NCI-H1417 treated with DMSO at 0.1 percent for 48 hours (cell line): ENCODE data around the gene CYYR1.
"Not testable (repeated sequence)": the region's sequence is repeated elsewhere in the genome, so short reads cannot be mapped to it uniquely, and the experiment has no call there.

Experiments used
- DNase-seq: peaks from one replicate; lab custom pipeline; 2025; lab: John Stamatoyannopoulos, UW

CYYR1 gene

DNA sequence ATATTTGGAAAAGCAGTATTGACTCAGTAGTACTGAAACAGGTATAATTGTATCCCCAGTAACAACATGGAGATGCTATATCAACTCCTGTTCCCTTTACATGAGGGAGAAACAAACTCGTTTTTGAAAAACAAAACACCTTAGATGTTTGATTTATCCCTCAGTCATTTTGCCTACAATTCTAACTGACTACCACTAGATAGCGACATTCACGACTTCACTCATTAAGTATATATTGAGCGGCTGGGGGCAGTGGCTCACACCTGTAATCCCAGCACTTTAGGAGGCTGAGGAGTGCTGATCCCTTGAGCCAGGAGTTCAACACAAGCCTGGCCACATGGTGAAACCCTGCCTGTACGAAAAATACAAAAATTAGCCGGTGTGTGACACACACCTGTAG lies 83.3 kb downstream of the CYYR1 start:
- no peak for DNase-seq

DNA sequence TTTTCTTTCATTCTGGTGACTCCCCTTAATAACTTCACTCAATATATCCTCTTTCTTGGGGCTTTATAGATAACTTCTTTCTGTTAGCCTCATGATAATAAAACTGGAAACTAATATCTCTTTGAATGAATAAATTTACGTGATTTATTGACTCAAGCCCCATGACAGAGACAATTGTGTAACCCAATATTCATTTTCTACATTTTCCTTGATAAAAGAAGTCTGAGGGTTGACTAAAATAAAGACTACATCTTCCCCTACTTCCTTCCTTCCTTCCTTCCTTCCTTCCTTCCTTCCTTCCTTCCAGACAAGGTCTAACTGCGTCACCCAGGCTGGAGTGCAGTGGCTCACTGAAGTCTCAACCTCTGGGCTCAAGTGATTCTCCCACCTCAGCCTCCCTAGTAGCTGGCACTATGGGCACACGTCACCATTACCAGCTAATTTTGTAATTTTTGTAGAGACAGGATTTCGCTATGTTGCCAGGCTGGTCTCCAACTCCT lies 85.1 kb downstream of the CYYR1 start:
- no peak for DNase-seq

DNA sequence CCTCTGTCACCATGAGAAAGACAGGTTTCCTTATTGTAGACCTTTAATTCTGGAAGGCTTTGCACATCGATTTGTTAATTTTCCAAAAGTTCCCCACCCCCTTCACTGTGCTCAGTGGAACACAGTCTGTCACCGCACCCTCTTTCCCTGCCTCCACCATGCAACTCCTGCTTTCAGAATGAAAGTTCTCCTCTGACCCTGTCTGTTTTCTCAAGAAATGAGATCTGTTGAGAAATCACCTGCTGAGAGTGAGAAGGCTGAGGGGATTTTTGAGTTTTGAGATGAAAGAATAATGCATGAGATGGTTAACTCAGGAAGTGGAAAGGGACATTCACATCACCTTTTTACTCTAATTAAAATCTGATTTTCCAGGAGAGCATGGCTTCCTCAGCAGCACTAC lies 99.6 kb downstream of the CYYR1 start:
- no peak for DNase-seq

DNA sequence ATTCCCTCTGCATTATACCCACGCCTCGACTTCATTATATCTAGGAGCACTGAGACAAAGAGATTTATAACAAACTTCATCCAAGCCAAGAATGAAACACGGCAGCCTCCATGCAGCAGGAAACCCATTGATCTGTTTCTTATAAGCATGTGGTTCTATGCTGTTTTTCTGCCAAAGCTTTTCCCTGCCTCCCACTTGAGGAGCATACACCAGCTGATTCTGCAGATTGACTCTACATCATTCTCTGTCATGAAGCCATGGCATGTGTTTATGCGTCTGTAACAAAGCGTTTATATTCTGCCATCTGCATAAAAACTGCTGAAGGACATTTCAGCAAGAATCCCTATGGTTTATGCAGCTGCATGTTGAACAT lies 102.0 kb downstream of the CYYR1 start:
- no peak for DNase-seq

DNA sequence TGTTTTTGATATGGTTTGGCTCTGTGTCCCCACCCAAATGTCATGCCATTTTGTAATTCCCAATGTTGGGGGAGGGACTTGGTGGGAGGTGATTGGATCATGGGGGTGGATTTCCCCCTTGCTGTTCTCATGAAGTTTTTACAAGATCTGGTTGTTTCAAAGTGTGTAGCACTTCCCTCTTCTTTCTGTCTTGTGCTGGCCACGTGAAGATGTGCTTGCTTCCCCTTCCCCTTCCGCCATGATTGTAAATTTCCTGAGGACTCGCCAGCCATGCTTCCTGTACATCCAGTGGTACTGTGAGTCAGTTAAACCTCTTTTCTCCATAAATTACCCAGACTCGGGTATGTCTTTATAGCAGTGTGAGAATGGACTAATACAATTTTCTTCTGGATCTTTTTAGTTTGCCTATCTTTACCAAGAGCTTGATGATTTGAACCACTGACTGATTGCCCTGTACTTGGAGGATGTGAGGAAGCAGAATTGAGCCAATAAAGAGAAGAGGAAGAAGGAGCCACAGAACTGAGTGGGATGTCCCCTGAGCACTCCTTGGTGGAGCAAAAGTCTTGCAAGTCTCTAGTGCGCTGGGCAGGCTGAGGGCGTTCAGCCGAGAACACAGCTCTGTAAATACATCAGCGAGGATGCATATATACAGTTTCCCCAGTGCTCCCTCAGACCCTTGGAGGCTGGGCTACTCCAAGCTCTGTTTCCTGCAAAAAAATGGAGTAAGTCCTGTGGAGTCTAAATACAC lies 102.6 kb downstream of the CYYR1 start:
- no peak for DNase-seq

DNA sequence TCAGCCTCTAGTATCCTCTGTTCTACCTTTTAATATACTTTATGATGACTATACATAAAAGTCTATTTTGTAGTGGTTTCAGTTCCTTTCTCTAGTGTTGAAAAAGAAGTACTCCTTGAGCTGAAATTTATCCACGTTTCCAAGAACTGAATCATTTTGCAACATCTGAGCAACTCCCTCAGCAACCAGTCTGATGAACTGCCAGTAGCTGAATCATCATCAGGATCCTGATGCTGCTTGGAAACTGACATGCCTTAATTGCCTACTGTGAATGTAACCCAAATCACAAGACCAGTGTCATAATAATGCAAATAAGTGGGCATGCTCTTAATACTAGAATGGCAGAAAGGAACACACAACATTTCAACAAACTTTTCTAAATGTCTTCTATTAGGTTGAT lies 103.3 kb downstream of the CYYR1 start:
- DNase-seq: no peak

DNA sequence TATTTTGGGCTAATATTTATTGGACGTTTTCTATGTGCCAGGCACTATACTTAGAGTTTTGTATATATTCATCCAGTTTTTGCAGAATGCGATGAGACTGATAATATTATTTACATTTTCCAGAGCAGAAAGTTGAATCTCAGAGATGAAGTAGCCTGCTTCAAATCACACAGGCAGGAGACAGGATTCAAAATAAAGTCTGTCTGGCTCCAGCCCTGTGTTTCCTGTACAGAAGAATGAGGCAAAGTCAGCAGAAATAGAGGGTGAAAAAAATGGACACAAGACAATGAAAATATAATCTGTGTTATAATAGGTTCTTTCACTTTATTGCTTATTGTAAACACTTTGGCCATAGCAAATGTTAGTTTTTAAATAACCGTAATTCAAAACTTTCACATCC lies 107.2 kb downstream of the CYYR1 start:
- no peak for DNase-seq

DNA sequence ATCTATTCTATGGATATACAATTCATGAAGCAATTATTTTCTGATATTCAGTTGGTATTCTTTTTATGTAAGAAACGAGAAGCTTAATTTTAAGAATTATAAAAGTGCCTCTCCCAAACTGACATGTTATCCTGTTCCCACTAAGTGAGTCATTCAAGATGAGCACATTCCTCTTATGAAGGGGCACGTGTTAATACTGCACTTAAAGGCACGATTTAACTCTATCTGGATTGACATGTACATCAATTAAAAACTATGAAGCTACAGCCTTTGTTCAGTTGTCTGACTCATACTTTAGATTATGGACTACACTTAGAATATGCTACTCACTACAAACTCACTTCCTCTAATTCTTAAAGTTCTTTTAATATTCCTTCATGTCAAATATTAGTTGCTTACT lies 111.6 kb downstream of the CYYR1 start:
- no peak for DNase-seq

DNA sequence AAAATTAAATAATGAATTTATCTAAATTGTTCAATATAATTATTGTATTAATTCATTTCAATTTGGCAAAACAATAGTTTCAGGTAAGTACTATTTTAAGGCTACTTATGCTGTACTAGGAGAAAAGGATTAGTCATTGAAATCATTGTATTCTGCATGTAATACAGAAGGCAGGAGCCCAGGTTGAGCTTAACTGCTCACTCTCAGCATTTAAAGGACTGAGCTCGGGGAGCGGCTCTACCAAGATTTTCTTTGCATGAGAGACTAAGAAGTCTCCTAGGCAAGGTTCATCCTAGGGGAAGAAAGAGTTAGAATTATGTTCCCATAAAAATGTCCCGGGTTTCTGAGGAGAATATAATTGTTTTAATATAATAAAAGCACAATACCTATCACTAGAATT lies 112.5 kb downstream of the CYYR1 start:
- DNase-seq: no peak

DNA sequence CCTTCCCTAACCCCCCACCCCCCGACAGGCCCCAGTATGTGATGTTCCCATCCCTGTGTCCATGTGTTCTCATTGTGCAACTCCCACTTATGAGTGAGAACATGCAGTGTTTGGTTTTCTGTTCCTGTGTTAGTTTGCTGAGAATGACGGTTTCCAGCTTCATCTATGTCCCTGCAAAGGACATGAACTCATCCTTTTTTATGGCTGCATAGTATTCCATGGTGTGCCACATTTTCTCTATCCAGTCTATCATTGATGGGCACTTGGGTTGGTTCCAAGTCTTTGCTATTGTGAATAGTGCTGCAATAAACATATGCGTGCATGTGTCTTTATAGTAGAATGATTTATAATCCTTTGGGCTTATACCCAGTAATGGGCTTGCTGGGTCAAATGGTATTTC lies 114.2 kb downstream of the CYYR1 start:
- not testable (repeated sequence) for DNase-seq

DNA sequence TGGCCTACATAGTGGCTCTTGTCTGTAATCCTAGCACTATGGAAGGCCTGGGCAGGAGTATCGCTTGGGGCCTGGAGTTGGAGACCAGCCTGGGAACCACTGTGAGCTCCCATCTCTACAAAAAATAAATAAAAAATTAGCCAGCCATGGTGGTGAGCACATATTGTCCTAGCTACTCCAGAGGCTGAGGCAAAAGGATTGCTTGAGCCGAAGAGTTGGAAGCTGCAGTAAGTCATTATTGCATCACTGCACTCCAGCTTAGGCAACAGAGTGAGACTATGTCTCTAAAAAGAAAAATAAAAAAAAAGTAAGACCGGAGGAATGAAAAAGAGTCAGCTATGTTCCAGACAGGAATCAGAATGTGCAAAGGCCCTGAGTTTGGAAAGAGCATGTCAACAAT lies 115.3 kb downstream of the CYYR1 start:
- no peak for DNase-seq

DNA sequence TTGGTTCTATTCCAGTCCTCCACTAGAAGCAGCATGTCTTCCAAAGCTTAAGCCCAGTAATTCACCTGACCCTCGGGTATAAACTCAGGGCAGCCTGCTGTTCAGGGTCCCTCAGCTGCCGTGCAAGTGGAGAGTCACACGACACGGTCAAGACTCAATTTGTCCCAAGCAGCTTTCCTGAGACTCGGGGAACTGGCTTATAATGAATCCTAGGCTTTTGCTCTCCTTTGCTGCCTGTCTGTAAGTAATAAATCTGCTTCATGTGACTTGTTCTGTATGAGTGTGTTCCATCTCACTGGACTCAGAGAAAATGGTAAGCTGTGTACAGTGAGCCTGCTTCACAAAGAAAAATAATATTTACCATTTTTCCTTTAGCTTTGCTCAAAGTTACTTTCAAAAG lies 119.8 kb downstream of the CYYR1 start:
- no peak for DNase-seq

DNA sequence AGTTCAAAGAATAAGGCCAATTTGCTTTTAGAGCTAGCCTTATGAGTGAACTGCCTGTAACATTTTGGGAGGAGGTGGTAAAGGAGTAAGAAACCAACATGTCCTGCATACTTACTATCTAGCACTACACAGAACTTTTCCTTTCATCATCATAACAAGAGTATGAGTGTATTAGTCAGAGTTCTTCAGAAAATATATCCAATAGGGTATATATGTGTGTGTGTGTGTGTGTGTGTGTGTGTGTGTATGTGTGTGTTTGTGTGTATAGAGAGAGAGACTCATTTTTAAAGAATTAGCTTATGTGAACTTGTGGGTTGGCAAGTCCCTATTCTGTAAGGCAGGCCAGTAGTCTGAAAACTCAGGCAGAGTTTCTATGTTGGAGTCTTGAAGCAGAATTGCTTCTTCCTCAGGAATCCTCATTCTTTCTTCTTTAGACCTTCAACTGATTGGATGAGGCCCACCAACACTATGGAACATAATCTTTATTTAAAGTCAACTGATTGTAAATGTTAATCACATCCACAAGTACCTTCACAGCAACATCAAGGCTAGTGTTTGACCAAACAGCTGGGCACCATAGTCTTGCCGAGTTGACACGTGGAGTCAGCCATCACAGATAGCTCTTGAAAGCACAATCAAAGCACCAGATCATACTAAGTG lies 121.9 kb downstream of the CYYR1 start:
- DNase-seq: no peak

DNA sequence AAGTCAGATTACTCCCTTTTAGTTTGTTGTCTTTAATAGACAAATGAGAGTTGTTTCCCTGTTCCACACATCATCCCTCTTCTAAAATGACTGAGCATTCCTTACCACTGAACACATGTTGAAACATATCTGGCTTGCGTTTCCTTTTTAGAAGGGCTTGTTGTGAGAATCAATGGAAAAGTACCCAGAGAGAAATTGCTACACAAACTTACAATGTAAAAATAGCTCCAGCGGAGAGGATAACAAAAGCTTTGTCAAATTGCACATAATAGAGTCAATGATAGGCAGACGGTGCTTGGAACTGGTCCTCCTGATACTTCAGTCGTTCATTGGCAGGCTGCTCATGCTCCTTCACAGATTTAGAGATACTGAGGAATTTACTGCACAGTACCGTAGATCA lies 123.9 kb downstream of the CYYR1 start:
- DNase-seq: no peak

DNA sequence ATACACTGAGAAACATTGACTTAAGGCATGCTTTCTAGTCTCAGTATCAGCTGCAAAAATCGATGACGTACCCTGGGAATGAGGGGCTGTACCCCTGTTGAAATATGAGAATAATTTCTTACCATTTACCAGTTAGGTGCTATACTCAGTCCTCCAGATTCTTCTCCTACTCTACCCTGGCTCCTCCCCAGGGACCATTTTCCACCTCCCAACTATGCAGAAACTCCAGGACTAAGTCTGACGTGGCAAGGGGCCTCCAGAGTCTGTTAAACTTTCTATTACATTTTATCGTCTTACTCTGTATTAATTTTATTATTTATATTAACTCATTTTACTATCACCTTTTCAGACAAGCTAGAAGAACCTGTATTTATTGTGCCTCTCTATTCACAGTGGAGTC lies 124.3 kb downstream of the CYYR1 start:
- DNase-seq: no peak

DNA sequence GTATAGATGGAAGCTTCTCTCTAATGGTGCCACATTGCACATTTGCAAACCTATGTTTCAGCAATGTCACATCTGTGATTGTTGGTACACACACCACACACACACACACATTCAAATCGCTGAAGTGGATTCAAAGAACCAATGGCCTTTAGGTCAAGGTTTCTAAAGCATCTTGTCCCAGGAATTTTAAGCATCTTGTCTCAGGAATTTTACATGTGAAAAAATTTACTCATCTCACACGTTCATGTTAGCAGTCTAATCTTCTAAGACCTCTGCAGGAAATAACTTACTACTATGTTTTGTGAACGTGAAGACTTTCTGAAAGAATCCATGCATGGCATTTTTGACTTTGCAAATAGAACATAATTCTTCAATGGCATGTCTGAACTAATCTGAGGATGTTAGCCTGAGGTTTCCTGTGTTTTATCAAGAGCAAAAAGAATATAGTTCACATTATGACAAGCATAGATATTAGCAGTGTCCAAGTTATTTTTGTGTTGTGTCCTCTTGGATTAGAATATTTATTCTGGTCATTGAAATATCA lies 125.1 kb downstream of the CYYR1 start:
- DNase-seq: no peak

DNA sequence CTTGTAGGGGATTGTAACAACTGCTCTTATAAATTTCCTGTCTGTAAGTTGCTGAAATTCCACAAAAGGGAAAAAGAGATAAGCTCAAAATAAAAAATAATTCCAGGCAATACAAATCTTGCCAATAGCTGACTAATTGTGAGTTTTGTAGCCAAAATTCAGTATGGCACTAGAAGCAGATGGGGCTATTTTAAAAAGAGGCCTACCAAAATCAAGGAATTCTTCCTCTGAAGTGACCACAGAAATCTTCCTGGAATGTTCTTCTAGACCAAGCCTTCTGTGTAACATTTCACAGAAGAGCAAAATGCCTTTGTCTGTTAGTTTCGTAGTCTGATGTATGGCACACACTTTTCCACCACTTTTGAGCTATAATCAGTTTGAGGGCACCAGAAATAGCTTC lies 127.6 kb downstream of the CYYR1 start:
- no peak for DNase-seq

DNA sequence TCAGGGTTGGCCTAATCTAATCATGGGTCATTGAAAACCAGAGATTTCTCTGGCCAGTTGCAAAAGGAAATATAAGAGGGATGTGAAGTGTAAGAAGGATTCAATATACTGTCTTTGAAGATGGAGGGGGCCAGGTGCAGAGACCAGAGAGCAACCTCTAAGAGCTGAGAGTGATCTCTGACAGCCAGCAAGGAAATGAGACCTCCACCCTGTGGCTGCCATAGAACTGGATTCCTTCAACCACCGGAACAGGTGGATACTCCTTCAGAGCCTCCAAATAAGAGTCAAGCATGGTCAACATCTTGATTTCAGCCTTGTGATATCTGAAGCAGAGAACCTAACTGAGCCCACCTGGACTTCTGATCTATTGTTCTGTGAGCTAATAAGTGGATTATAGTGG lies 128.4 kb downstream of the CYYR1 start:
- no peak for DNase-seq

DNA sequence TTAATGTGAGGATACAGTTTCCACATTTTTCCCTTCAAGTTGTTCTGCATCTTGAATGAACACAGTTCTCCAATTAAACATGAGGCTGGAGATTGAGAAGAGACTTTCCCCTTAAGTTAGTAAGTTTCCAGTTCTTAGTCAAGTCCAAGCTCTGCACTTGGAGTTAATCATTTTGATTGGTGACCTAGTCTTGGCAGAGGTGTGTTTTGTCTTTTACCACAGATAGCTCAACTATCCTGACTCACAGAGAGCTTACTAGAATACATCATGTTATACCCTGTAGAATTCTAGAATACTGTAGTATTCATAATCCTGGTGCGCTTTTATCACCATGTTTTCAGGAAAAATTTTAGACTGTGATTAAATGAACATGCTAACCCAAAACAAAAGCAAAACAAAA lies 129.2 kb downstream of the CYYR1 start:
- DNase-seq: no peak

DNA sequence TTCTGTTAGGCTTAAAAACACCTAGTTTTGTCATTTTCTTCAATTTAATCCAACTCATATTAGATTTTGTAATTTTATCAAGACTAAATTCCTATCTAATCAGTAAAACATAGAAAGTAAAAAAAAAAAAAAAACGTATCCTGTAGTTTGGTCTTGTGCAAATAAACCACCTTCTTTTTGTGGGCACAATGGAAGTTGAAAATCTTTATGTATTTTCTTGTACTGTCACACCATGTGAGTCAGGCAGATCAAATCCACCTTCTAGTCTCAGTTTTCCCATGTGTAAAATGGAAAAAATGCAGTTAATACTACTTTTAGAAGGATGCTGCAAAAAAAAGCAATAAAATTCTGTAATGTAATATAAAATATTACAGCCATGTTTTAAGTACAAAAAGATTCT lies 129.8 kb downstream of the CYYR1 start:
- no peak for DNase-seq

DNA sequence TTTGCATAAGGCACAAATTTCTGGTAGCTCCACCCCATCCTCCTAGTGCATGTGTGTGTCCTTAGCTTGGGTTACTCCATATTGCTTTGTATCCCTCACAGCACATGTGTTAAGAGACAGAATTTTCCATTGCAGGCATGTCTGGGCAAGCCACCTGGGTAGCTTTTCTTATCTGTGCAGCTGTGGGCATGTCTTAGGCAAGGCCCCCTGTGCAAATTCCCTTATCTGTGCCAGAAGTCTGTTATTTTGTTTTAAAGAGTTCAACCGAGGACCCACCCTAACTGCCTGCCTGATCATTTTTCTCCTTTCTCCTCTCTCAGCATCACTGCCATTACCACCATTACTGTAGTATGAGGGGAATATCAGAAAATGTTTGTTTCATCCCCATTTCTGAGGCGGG lies 131.9 kb downstream of the CYYR1 start:
- no peak for DNase-seq

DNA sequence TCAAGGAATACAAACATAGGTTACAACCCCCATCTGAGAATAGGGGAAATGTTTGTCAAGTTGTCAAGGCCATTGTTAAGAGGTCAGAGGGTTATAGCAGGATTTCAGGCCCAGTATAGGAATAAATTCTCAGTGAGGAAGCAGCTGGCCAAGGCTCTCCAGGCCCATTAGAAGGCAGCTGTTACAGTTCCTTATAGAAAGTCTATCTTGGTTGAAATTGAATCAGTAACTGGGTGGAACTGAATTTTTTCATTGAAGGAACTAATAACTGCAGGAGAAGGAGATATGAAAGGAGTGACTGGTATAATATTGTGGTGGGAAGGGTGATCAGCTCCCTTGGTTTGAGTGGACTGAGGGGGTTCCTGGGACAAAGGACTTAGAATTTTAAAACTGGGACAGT lies 134.1 kb downstream of the CYYR1 start:
- DNase-seq: no peak

DNA sequence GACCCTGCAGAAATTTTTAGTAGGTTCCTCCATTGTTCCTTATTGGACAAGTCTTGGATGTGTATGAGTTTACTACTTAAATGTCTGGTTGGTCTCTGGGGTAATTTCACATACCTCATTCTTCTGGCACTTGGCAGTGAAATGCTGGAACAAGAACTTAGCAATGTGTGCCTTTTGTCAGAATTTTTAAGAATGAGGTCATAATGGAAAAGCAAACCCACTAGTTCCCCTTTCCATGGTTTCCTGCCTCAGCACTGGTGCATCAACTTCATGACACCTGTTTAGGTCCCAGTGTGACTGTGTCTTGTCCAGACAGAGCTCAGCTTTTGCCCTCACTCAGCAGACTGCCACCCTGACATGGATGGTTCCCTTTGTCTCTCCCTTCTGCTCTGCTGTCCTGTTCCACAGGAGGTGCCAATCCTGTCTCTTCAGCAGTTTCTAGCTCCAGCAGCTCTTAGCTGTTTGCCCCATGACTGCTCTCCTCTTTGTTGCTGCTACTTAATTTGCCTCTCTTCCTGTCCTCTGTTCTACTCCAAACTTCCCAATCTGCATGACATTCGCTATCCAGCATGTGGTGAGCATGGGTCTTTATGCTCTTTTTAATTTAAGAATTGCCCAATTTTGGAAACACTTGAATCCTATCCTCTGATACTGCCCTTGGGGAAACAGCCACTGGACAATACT lies 135.6 kb downstream of the CYYR1 start:
- no peak for DNase-seq
